PFSK-1 (cell line): ENCODE measurements around the gene ZNF728.

Experiments
- FOXP2 ChIP-seq: optimal IDR thresholded peaks from 2 replicates; pipeline ENCODE3; 2011; ENCODE audit warnings: borderline replicate concordance, control low read depth, inconsistent platforms; ENCODE audit not compliant: insufficient read depth; ENCODE audit errors: extremely low read length, extremely low read depth
- POLR2AphosphoS5 ChIP-seq: IDR thresholded peaks from 2 replicates; pipeline ENCODE4 v1.6.1; 2012; ENCODE audit warnings: low read depth, mild to moderate bottlenecking, control low read depth, low read length, moderate library complexity
- REST ChIP-seq, 2 experiments: IDR thresholded peaks; 2 replicates each; pipeline versions ENCODE4 v1.6.1 to v1.8.0; 2011 to 2012; ENCODE audit warnings: low read depth in 2 of 2, low read length in 2 of 2, control low read depth in 1 of 2, inconsistent platforms in 1 of 2, mild to moderate bottlenecking in 1 of 2, moderate library complexity in 1 of 2; ENCODE audit not compliant: insufficient read depth in 1 of 2
- SIN3A ChIP-seq: IDR thresholded peaks from 2 replicates; pipeline ENCODE4 v1.6.1; 2012; ENCODE audit warnings: mild to moderate bottlenecking, low read length, moderate library complexity, borderline replicate concordance; ENCODE audit not compliant: insufficient read depth

- TF ChIP-seq POLR2AphosphoS5 = no peak
- TF ChIP-seq FOXP2 = no peak
- TF ChIP-seq SIN3A = no peak
- TF ChIP-seq REST (IDR thresholded peaks at IDR 0.05; ENCODE audit: insufficient read depth in 1 of 2, low read depth in 2 of 2, low read length in 2 of 2) = no peak
These were observed 49.4 kb upstream of the ZNF728 start for GRCh38 chr19:23052349-23052748.
